HCT116 (cell line): Measurements from ENCODE around the gene SDC3. TPM values are rescaled to one million over a fixed set of nuclear protein-coding genes. Genes with fewer than 3 reads are reported as not detected.

Experiments
- ATAC-seq: fragments of 200-7000 bp; cut with Tn5 transposase; 2 replicates; pipeline ENCODE4 v1.9.1; 2020; ENCODE audit warnings: mild to moderate bottlenecking, moderate library complexity
- BruUV-seq: library from RNA; stranded (reverse); fragments of 400-500 nt; replicated peaks from 2 replicates; lab custom pipeline; 2021; lab: Mats Ljungman, UMichigan
- CTCF ChIA-PET: fragments of 300-600 bp; sonication (Branson Sonifier 250); formaldehyde crosslinking; loops from one replicate; lab custom pipeline; 2021; ENCODE audit warnings: antibody characterized with exemption; lab: Charles Lee
- POLR2A ChIA-PET: fragments of 300-600, 350-600 bp; sonication (Branson Sonifier 250); formaldehyde crosslinking; loops from one replicate; lab custom pipeline; 2021; ENCODE audit warnings: antibody characterized with exemption; lab: Charles Lee
- RAD21 ChIA-PET, 2 experiments: fragments of 300-600 bp; sonication (Branson Sonifier 250); formaldehyde crosslinking; loops; one replicate each; lab custom pipeline; 2023; ENCODE audit warnings: low total read pairs in 2 of 2; ENCODE audit not compliant: uncharacterized antibody in 2 of 2, unreplicated experiment in 2 of 2, low non-redundant PET in 1 of 2; lab: Charles Lee
- DNase-seq: peaks from one replicate; pipeline ENCODE4 v3.0.0-alpha.2; 2010; ENCODE audit warnings: low read depth, low spot score
- H2AFZ ChIP-seq: fragments of 200-600 bp; shearing (Covaris generic), sonication (generic); 2 replicates; pipeline ENCODE4 v1.6.1; 2017; ENCODE audit warnings: low read depth, mixed run types, mixed read lengths, antibody characterized with exemption, low read length; ENCODE audit not compliant: poor library complexity, severe bottlenecking
- H3K27ac ChIP-seq: 2 replicates; pipeline ENCODE4 v1.5.1; 2012; ENCODE audit warnings: low read depth, low read length
- H3K27me3 ChIP-seq: fragments of 200-600 bp; sonication (generic); 2 replicates; pipeline ENCODE4 v1.6.1; 2016; ENCODE audit warnings: mixed run types, low read length, mixed read lengths; ENCODE audit not compliant: insufficient read depth
- H3K36me3 ChIP-seq, 2 experiments: fragments of 200-500 bp in 1 of 2; fragments of 200-600 bp in 1 of 2; sonication (Bioruptor generic) in 1 of 2; sonication (generic) in 1 of 2; 2 replicates each; pipeline versions ENCODE4 v1.5.1 to v1.6.1; 2014 to 2016; ENCODE audit warnings: low read length in 2 of 2, inconsistent platforms in 1 of 2, mixed read lengths in 1 of 2, mixed run types in 1 of 2; ENCODE audit not compliant: insufficient read depth in 2 of 2, control insufficient read depth in 1 of 2
- H3K4me1 ChIP-seq, 2 experiments: fragments of 200-600 bp in 1 of 2; sonication (generic) in 1 of 2; 2 replicates each; pipeline versions ENCODE4 v1.5.1 to v1.6.1; 2012 to 2017; ENCODE audit warnings: low read length in 2 of 2, inconsistent platforms in 1 of 2, mild to moderate bottlenecking in 1 of 2, mixed read lengths in 1 of 2, mixed run types in 1 of 2, moderate library complexity in 1 of 2; ENCODE audit not compliant: insufficient read depth in 2 of 2, control insufficient read depth in 1 of 2
- H3K4me2 ChIP-seq: fragments of 200-600 bp; sonication (generic); 2 replicates; pipeline ENCODE4 v1.6.1; 2017; ENCODE audit warnings: mixed run types, low read length, mixed read lengths
- H3K4me3 ChIP-seq, 2 experiments: fragments of 200-600 bp in 1 of 2; sonication (generic) in 1 of 2; replicated peaks in 1 of 2; 2 replicates each; pipeline ENCODE4 v1.5.1; 2011 to 2016; ENCODE audit warnings: low read length in 2 of 2, control low read depth in 1 of 2, low read depth in 1 of 2, mild to moderate bottlenecking in 1 of 2, mixed read lengths in 1 of 2, mixed run types in 1 of 2
- H3K79me2 ChIP-seq: fragments of 200-600 bp; sonication (generic); 2 replicates; pipeline ENCODE4 v1.6.1; 2017; ENCODE audit warnings: mild to moderate bottlenecking, mixed run types, low read length, moderate library complexity, mixed read lengths; ENCODE audit not compliant: insufficient read depth
- H3K9ac ChIP-seq: fragments of 200-600 bp; sonication (generic); 2 replicates; pipeline ENCODE4 v1.6.1; 2016; ENCODE audit warnings: low read length, mixed read lengths
- H3K9me2 ChIP-seq: fragments of 200-600 bp; sonication (generic), shearing (Covaris generic); 2 replicates; pipeline ENCODE4 v1.6.1; 2017; ENCODE audit warnings: mixed run types, mild to moderate bottlenecking, moderate library complexity; ENCODE audit not compliant: insufficient read depth
- H3K9me3 ChIP-seq, 2 experiments: fragments of 200-500 bp in 1 of 2; fragments of 200-600 bp in 1 of 2; sonication (Bioruptor generic) in 1 of 2; sonication (generic) in 1 of 2; 2 replicates each; pipeline ENCODE4 v1.6.1; 2014 to 2017; ENCODE audit warnings: low read length in 2 of 2, mixed read lengths in 2 of 2, inconsistent platforms in 1 of 2, low read depth in 1 of 2, mild to moderate bottlenecking in 1 of 2, mixed run types in 1 of 2, moderate library complexity in 1 of 2; ENCODE audit not compliant: control insufficient read depth in 1 of 2, insufficient read depth in 1 of 2
- H4K20me1 ChIP-seq: fragments of 200-600 bp; sonication (generic), shearing (Covaris generic); 2 replicates; pipeline ENCODE4 v1.6.1; 2017; ENCODE audit warnings: mixed run types, mild to moderate bottlenecking, moderate library complexity; ENCODE audit not compliant: insufficient read depth
- CBX3 ChIP-seq: IDR thresholded peaks from 2 replicates; pipeline ENCODE4 v1.6.1; 2012; ENCODE audit warnings: low read depth
- CEBPB ChIP-seq: IDR thresholded peaks from 2 replicates; pipeline ENCODE4 v1.6.1; 2012; ENCODE audit warnings: low read depth
- EGR1 ChIP-seq: IDR thresholded peaks from 2 replicates; pipeline ENCODE4 v1.6.1; 2012; ENCODE audit warnings: low read depth
- ELF1 ChIP-seq: IDR thresholded peaks from 2 replicates; pipeline ENCODE4 v1.6.1; 2012; ENCODE audit warnings: low read depth, borderline replicate concordance
- EZH2phosphoT487 ChIP-seq: fragments of 200-600 bp; IDR thresholded peaks from 2 replicates; pipeline ENCODE4 v1.6.1; 2018; ENCODE audit warnings: antibody characterized with exemption, borderline replicate concordance
- FOSL1 ChIP-seq: IDR thresholded peaks from 2 replicates; pipeline ENCODE4 v1.6.1; 2012; ENCODE audit warnings: low read depth
- JUND ChIP-seq: IDR thresholded peaks from 2 replicates; pipeline ENCODE4 v1.6.1; 2012
- POLR2A ChIP-seq: IDR thresholded peaks from 2 replicates; pipeline ENCODE4 v1.7.0; 2011; ENCODE audit warnings: borderline replicate concordance; ENCODE audit not compliant: insufficient read depth, insufficient read length; ENCODE audit errors: extremely low read depth
- RAD21 ChIP-seq: IDR thresholded peaks from 2 replicates; pipeline ENCODE4 v1.6.1; 2012; ENCODE audit warnings: low read depth, mild to moderate bottlenecking
- SIN3A ChIP-seq: IDR thresholded peaks from 2 replicates; pipeline ENCODE4 v1.6.1; 2012; ENCODE audit warnings: low read depth
- SP1 ChIP-seq: IDR thresholded peaks from 2 replicates; pipeline ENCODE4 v1.6.1; 2012; ENCODE audit warnings: low read depth
- ZBTB33 ChIP-seq: IDR thresholded peaks from 2 replicates; pipeline ENCODE4 v1.6.1; 2011; ENCODE audit warnings: mild to moderate bottlenecking, low read length, moderate library complexity; ENCODE audit not compliant: insufficient replicate concordance; ENCODE audit errors: extremely low read depth
- ZFX ChIP-seq: fragments of 450-650 bp; IDR thresholded peaks from 2 replicates; pipeline ENCODE4 v1.6.1; 2017
- intact Hi-C: fragments of 100-400 bp; cut with micrococcal nuclease; formaldehyde crosslinking; loops from 2 replicates; pipeline ENCODE4 v1.10.0; 2022
- total RNA-seq: library from RNA; stranded (reverse); gene quantifications from one replicate; pipeline ENCODE4 v1.2.1, GENCODE V29; 2021; ENCODE audit not compliant: unreplicated experiment
- TF ChIP-seq, protein P1 (sequence below): IDR thresholded peaks from 2 replicates; pipeline ENCODE4 v1.6.1; 2012
- TF ChIP-seq, protein P2 (sequence below): IDR thresholded peaks from 2 replicates; pipeline ENCODE4 v1.6.1; 2012; ENCODE audit warnings: low read depth

Gene SDC3
- total RNA-seq, 1 experiment from 2014 or later = 40.1 TPM

- TF ChIP-seq, protein P1, sequence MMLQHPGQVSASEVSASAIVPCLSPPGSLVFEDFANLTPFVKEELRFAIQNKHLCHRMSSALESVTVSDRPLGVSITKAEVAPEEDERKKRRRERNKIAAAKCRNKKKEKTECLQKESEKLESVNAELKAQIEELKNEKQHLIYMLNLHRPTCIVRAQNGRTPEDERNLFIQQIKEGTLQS = no peak
- TF ChIP-seq ELF1 (no peak), JUND (no peak), CEBPB (no peak), CBX3 (no peak), POLR2A (no peak), ZFX (no peak), EGR1 (no peak), ZBTB33 (no peak), RAD21 (no peak), FOSL1 (no peak), EZH2phosphoT487 (no peak), SIN3A (no peak), SP1 (no peak)
- TF ChIP-seq, protein P2, sequence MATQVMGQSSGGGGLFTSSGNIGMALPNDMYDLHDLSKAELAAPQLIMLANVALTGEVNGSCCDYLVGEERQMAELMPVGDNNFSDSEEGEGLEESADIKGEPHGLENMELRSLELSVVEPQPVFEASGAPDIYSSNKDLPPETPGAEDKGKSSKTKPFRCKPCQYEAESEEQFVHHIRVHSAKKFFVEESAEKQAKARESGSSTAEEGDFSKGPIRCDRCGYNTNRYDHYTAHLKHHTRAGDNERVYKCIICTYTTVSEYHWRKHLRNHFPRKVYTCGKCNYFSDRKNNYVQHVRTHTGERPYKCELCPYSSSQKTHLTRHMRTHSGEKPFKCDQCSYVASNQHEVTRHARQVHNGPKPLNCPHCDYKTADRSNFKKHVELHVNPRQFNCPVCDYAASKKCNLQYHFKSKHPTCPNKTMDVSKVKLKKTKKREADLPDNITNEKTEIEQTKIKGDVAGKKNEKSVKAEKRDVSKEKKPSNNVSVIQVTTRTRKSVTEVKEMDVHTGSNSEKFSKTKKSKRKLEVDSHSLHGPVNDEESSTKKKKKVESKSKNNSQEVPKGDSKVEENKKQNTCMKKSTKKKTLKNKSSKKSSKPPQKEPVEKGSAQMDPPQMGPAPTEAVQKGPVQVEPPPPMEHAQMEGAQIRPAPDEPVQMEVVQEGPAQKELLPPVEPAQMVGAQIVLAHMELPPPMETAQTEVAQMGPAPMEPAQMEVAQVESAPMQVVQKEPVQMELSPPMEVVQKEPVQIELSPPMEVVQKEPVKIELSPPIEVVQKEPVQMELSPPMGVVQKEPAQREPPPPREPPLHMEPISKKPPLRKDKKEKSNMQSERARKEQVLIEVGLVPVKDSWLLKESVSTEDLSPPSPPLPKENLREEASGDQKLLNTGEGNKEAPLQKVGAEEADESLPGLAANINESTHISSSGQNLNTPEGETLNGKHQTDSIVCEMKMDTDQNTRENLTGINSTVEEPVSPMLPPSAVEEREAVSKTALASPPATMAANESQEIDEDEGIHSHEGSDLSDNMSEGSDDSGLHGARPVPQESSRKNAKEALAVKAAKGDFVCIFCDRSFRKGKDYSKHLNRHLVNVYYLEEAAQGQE = no peak
- intact Hi-C loops = loop anchor here (10.0 kb wide), 1 partner anchor 1677 kb away; the partner anchor contains the start of genes MECR and PTPRU
- Histone ChIP-seq H3K27me3 (no peaks in the 10 kb centered on the region), H4K20me1 (no peaks in the 10 kb centered on the region), H3K27ac (no peak overlapping the region), H3K9ac (no peak overlapping the region), H3K9me2 (no peaks in the 10 kb centered on the region), H3K4me3 (no peak overlapping the region), H3K9me3 (no peaks in the 10 kb centered on the region), H2AFZ (no peak overlapping the region), H3K4me2 (no peak overlapping the region), H3K4me1 (peaks cover 26 to 36% of the 10 kb centered on the region in 2 experiments), H3K36me3 (no peaks in the 10 kb centered on the region), H3K79me2 (peaks cover 5% of the 10 kb centered on the region; the same call in 1 of the 2 replicates)
- ChIA-PET RAD21 (interaction anchor here (2.2 to 4.2 kb wide), 4 partner anchors 110 to 133 kb away, joined by 8 to 69 read pairs (median 24); no protein-coding TSS in a partner anchor), POLR2A (interaction anchor here (2.1 to 3.4 kb wide), 2 partner anchors 110 to 193 kb away, joined by 10 to 31 read pairs; no protein-coding TSS in a partner anchor), CTCF (interaction anchor here (1.6 to 8.9 kb wide), 7 partner anchors 105 to 192 kb away, joined by 9 to 242 read pairs (median 56); no protein-coding TSS in a partner anchor)
- no TSS peak for BruUV-seq
- no peak for ATAC-seq
- DNase-seq = no peak
Measured at GRCh38 chr1:30912224-30912623, 3.7 kb upstream of the SDC3 start.
